Uterus (tissue), 4 donors: ENCODE results near the gene OR51B5. TPM values are rescaled to one million over a fixed set of nuclear protein-coding genes. Genes with fewer than 3 reads are reported as not detected.

Experiments
- DNase-seq, 2 donors: peaks; one replicate each; pipeline ENCODE4 v3.0.0-alpha.2; 2019 to 2020
- H3K27ac ChIP-seq, 2 donors: fragments of 200-600 bp; sonication (generic); 1 replicate in 1 of 2; 2 replicates in 1 of 2; pipeline ENCODE4 v1.5.1; 2016 to 2018
- H3K27me3 ChIP-seq, 2 donors: fragments of 200-600 bp; sonication (generic); one replicate each; pipeline ENCODE4 v1.5.1; 2018 to 2019; ENCODE audit warnings: control low read depth in 1 of 2
- H3K36me3 ChIP-seq, 2 donors: fragments of 200-600 bp; sonication (generic); one replicate each; pipeline ENCODE4 v1.5.1; 2019; ENCODE audit warnings: control low read depth in 1 of 2
- H3K4me1 ChIP-seq, 2 donors: fragments of 200-600 bp; sonication (generic); one replicate each; pipeline ENCODE4 v1.5.1; 2018 to 2019; ENCODE audit warnings: control low read depth in 1 of 2
- H3K4me3 ChIP-seq, 2 donors: fragments of 200-600 bp; sonication (generic); 1 replicate in 1 of 2; 2 replicates in 1 of 2; pipeline ENCODE4 v1.5.1; 2018 to 2019; ENCODE audit warnings: mild to moderate bottlenecking in 1 of 2
- H3K9me3 ChIP-seq, 2 donors: fragments of 200-600 bp; sonication (generic); one replicate each; pipeline ENCODE4 v1.5.1; 2019; ENCODE audit warnings: control low read depth in 1 of 2
- POLR2A ChIP-seq, 2 donors: fragments of 450-650 bp; IDR thresholded peaks; one replicate each; pipeline ENCODE4 v1.6.1; 2016; ENCODE audit warnings: antibody characterized with exemption in 2 of 2, mild to moderate bottlenecking in 1 of 2, moderate library complexity in 1 of 2
- intact Hi-C: fragments of 100-400 bp; cut with DNase I; formaldehyde crosslinking; loops from one replicate; pipeline ENCODE4 v1.15.1; 2023; ENCODE audit warnings: low total_unique reads
- total RNA-seq, 4 donors: library from RNA; depleted of rRNA in 3 of 4; stranded (reverse); fragments of >200 nt in 3 of 4; gene quantifications; one replicate each; pipeline versions ENCODE4 v1.1.0 to v1.2.4, GENCODE V29; 2014 to 2023
- TF ChIP-seq, protein P1 (sequence below), 4 experiments: fragments of 200-600 bp in 2 of 4; fragments of 450-650 bp in 2 of 4; sonication (generic) in 2 of 4; IDR thresholded peaks; one replicate each; pipeline ENCODE4 v1.5.1; 2016 to 2019; ENCODE audit warnings: antibody characterized with exemption in 4 of 4, mild to moderate bottlenecking in 2 of 4, moderate library complexity in 1 of 4
- donor health status: DM: yes; HTN: yes; CAD: no.

Gene OR51B5
- total RNA-seq, 4 donors from 2014 or later: 0.85 to 2.9 TPM; not detected in 2

DNA sequence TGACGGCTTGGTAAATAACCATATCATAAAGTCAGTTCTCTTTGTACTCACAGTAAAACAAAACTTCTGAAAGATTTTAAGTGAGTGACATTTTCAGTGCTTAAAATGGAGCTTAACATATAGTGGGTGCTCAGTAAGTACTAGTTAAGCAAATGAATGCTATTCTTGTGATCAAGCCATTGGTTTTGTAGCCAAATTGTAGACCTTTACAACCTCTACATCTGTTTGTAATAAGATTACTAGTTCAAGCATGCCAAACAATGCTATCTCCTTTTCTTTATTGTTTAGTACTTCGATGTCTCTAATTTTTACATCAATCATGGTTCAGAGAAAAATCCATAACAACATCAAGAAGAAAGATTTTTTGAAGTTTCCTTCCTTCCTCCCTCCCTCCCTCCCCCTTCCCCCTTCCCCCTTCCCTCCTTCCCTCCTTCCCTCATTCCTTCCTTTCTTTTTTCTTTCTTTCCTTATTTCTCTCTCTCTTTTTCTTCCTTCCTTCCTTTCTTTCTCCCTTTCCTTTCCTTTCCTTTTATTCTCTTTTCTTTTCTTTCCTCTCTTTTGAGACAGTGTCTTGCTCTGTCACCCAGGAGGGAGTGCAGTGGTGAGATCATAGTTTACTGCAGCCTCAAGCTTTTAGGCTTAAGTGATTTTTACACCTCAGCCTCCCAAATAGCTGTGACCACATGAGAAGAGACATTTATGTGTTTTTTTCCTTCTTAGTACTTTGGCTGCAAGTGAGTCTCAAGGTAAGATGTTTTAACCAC lies 35.9 kb downstream of the OR51B5 start:
- Histone ChIP-seq H3K36me3 (no peaks in the 10 kb centered on the region), H3K4me3 (no peak overlapping the region), H3K27ac (no peak overlapping the region), H3K27me3 (no peaks in the 10 kb centered on the region), H3K4me1 (no peaks in the 10 kb centered on the region), H3K9me3 (no peaks in the 10 kb centered on the region)
- TF ChIP-seq POLR2A (IDR thresholded peaks at IDR 0.05): no peak
- TF ChIP-seq, protein P1, sequence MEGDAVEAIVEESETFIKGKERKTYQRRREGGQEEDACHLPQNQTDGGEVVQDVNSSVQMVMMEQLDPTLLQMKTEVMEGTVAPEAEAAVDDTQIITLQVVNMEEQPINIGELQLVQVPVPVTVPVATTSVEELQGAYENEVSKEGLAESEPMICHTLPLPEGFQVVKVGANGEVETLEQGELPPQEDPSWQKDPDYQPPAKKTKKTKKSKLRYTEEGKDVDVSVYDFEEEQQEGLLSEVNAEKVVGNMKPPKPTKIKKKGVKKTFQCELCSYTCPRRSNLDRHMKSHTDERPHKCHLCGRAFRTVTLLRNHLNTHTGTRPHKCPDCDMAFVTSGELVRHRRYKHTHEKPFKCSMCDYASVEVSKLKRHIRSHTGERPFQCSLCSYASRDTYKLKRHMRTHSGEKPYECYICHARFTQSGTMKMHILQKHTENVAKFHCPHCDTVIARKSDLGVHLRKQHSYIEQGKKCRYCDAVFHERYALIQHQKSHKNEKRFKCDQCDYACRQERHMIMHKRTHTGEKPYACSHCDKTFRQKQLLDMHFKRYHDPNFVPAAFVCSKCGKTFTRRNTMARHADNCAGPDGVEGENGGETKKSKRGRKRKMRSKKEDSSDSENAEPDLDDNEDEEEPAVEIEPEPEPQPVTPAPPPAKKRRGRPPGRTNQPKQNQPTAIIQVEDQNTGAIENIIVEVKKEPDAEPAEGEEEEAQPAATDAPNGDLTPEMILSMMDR (IDR thresholded peaks at IDR 0.05): no peak
- intact Hi-C loops: no loop called here
- no peak for DNase-seq

DNA sequence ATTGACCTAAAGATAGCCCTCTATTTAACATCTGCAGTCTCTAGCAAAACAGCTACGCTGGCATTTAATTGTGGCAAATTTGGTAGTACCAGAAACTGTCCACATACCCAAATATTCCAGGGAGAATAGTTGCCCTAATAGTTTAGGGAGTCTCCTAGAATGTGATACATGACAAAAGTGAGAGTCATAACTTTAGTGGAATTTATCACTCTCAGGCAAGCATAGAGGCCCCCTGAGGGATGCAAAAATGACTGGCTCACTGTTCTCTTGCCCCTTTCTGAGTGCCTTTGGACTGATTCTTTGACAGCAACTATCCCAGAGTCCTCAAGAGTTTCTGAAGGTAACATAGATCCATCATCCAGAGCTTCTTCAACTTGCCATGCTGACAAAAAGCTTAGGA lies 39.3 kb downstream of the OR51B5 start:
- DNase-seq: no peak
- Histone ChIP-seq H3K9me3 (no peaks in the 10 kb centered on the region), H3K27ac (no peak overlapping the region), H3K4me1 (no peaks in the 10 kb centered on the region), H3K27me3 (no peaks in the 10 kb centered on the region), H3K36me3 (no peaks in the 10 kb centered on the region), H3K4me3 (no peak overlapping the region)
- TF ChIP-seq, protein P1 (IDR thresholded peaks at IDR 0.05): no peak
- no peak for TF ChIP-seq POLR2A (IDR thresholded peaks at IDR 0.05)
- intact Hi-C loops: no loop called here

DNA sequence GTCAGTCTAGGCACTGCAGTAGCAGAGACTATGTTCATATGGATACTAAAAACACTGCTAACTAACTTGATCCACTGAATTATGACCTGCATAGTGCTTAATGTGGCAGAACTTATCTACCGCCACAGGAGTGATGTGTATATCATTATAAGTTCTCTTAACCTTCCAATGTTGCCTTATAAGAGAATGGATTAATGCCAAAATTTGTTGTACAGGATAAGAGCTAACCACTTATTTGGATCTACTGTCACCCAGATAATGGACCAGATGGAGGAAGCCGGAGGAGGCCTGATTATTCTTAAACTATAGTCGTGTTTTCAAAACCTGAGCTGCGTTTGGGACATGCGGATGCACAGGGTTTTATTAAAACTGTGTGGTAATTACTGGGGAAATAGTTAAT lies 39.7 kb downstream of the OR51B5 start:
- Histone ChIP-seq H3K36me3 (no peaks in the 10 kb centered on the region), H3K4me3 (no peak overlapping the region), H3K27ac (no peak overlapping the region), H3K27me3 (no peaks in the 10 kb centered on the region), H3K4me1 (no peaks in the 10 kb centered on the region), H3K9me3 (no peaks in the 10 kb centered on the region)
- TF ChIP-seq, protein P1 (IDR thresholded peaks at IDR 0.05): no peak
- TF ChIP-seq POLR2A (IDR thresholded peaks at IDR 0.05): no peak
- DNase-seq: no peak
- intact Hi-C loops: no loop called here

DNA sequence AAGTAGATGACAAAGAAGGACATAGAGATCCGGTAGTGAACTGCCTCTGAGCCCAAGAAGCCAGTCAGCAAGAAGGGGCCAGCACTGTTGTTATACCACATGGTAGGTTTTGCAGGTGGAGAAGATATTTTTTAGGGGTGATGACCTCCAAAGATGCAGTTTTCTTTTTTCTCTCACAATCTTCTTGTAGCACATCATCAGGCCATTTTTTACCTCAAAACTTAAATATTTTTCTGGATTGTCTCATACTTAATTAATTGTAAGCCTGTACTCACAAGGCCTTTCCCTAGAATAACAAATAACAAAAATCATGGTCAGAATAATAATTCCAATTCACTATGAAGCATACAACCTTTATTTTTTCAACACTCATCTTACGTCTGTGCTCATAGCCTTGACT lies 41.5 kb downstream of the OR51B5 start, which contains the start of gene OR51B4:
Gene OR51B4, minus strand, starts transcription at position 101 of the 400 bp plus-strand sequence. Its CDS starts 0 bp downstream, at position 101.
- intact Hi-C loops: no loop called here
- no peaks in the 10 kb centered on the region for H3K36me3 ChIP-seq
- H3K4me1 ChIP-seq: no peaks in the 10 kb centered on the region
- TF ChIP-seq POLR2A (IDR thresholded peaks at IDR 0.05): no peak
- TF ChIP-seq, protein P1 (IDR thresholded peaks at IDR 0.05): no peak
- no peak within 1 kb of the TSS for H3K27ac ChIP-seq
- H3K4me3 ChIP-seq: no peak within 1 kb of the TSS
- H3K9me3 ChIP-seq: no peaks in the 10 kb centered on the region
- H3K27me3 ChIP-seq: no peaks in the 10 kb centered on the region
- no peak for DNase-seq

DNA sequence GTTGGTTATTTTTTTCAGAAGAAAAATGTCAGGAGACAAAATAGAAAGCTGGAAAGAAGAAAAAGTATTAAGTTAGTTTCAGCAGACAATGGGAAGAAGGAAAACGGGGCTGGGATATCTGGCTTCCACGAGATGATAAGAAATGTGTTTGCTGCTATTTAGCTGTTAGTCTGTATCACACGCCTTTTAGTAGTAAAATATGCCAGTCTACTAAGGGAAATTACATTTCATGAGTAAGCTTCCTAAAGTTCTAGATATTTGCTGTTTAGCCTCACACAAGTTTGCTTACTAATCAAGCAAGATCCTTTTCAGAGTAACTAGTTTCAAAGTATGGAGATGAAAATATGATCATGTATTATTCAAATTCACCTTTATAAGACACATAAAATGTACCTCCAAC lies 43.1 kb downstream of the OR51B5 start:
- Histone ChIP-seq H3K27me3 (no peaks in the 10 kb centered on the region), H3K9me3 (no peaks in the 10 kb centered on the region), H3K36me3 (no peaks in the 10 kb centered on the region), H3K4me1 (no peaks in the 10 kb centered on the region), H3K4me3 (no peak overlapping the region), H3K27ac (no peak overlapping the region)
- no peak for DNase-seq
- TF ChIP-seq, protein P1 (IDR thresholded peaks at IDR 0.05): no peak
- TF ChIP-seq POLR2A (IDR thresholded peaks at IDR 0.05): no peak
- intact Hi-C loops: no loop called here
